ENCODE measurements around the gene RXFP1.

Gene RXFP1

DNA sequence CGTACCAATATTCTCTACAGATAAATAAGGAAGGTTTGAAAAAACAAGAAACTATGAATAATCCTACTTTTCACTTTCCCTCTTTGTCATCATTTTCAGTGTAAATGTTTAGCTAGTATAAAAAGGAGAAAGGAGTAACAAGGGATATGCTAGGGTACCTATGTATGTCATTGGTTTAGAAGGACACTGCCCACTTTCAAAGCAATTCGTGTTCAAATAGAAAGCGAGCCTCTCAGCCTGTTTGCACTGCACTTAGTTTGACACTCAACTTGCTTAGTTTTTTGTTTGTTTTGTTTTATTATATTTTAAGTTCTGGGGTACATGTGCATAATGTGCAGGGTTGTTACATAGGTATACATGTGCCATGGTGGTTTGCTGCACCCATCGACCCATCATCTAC, 21.6 kb upstream of the RXFP1 start:
- no peak overlapping the region for H3K4me3 ChIP-seq (ENCODE audit: insufficient read depth, low read length, poor library complexity, severe bottlenecking)
- no peak overlapping the region for H3K27ac ChIP-seq (ENCODE audit: low read depth, low read length)
- H3K9ac ChIP-seq (ENCODE audit: low read length): no peak overlapping the region
- no peaks in the 10 kb centered on the region for H3F3A ChIP-seq (ENCODE audit: insufficient read depth)
- no peak for TF ChIP-seq EZH2phosphoT487 (conservative IDR thresholded peaks at IDR 0.05; ENCODE audit: low read length)
- TF ChIP-seq, protein P1, sequence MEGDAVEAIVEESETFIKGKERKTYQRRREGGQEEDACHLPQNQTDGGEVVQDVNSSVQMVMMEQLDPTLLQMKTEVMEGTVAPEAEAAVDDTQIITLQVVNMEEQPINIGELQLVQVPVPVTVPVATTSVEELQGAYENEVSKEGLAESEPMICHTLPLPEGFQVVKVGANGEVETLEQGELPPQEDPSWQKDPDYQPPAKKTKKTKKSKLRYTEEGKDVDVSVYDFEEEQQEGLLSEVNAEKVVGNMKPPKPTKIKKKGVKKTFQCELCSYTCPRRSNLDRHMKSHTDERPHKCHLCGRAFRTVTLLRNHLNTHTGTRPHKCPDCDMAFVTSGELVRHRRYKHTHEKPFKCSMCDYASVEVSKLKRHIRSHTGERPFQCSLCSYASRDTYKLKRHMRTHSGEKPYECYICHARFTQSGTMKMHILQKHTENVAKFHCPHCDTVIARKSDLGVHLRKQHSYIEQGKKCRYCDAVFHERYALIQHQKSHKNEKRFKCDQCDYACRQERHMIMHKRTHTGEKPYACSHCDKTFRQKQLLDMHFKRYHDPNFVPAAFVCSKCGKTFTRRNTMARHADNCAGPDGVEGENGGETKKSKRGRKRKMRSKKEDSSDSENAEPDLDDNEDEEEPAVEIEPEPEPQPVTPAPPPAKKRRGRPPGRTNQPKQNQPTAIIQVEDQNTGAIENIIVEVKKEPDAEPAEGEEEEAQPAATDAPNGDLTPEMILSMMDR (IDR thresholded peaks at IDR 0.05; ENCODE audit: insufficient read depth, low read length, poor library complexity, severe bottlenecking): no peak
- no peaks in the 10 kb centered on the region for H3K9me2 ChIP-seq (replicated peaks; ENCODE audit: insufficient read depth, low read length)
- no peaks in the 10 kb centered on the region for H3K79me2 ChIP-seq (ENCODE audit: insufficient read depth, low read length)
- H3K9me3 ChIP-seq (ENCODE audit: insufficient read depth, low read length): no peaks in the 10 kb centered on the region
- no peaks in the 10 kb centered on the region for H3K27me3 ChIP-seq (ENCODE audit: low read length)
- no peaks in the 10 kb centered on the region for H3K36me3 ChIP-seq (ENCODE audit: low read length)
- H3K4me2 ChIP-seq (ENCODE audit: low read depth, low read length, poor library complexity, severe bottlenecking): no peak overlapping the region
- no peak overlapping the region for H2AFZ ChIP-seq (ENCODE audit: low read depth, low read length, severe bottlenecking)
- H4K20me1 ChIP-seq (ENCODE audit: low read depth, low read length): no peaks in the 10 kb centered on the region

DNA sequence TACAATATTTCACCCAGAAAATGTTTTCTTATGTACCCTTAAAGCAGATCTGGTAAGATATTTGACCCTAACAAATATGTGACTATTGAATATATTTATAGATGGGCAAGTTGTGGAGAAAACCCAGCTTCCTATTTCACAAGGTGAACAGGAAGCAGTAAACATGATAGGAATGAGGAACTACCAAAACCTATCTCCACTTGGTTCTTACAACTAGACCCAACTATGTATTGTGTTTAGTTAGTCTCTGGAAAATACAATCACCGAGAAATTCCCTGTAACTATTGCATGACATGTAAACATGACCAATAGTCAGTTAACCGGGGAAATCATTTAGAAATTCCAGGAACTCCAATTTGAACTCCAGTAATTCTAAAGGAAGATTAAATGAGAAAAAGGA, 8.4 kb upstream of the RXFP1 start:
- H3K4me2 ChIP-seq (ENCODE audit: low read depth, low read length, poor library complexity, severe bottlenecking): no peak overlapping the region
- H3K9me3 ChIP-seq (ENCODE audit: insufficient read depth, low read length): no peaks in the 10 kb centered on the region
- TF ChIP-seq, protein P1 (IDR thresholded peaks at IDR 0.05; ENCODE audit: insufficient read depth, low read length, poor library complexity, severe bottlenecking): no peak
- no peak for TF ChIP-seq EZH2phosphoT487 (conservative IDR thresholded peaks at IDR 0.05; ENCODE audit: low read length)

GRCh38 chr4:158519226-158519625, 2.5 kb upstream of the RXFP1 start:
- Histone ChIP-seq H3K4me3 (ENCODE audit: insufficient read depth, low read length, poor library complexity, severe bottlenecking) (no peak overlapping the region), H3K79me2 (ENCODE audit: insufficient read depth, low read length) (no peaks in the 10 kb centered on the region), H3K27ac (ENCODE audit: low read depth, low read length) (no peak overlapping the region), H3K27me3 (ENCODE audit: low read length) (no peaks in the 10 kb centered on the region), H3K36me3 (ENCODE audit: low read length) (no peaks in the 10 kb centered on the region), H3K9ac (ENCODE audit: low read length) (no peak overlapping the region), H3K4me2 (ENCODE audit: low read depth, low read length, poor library complexity, severe bottlenecking) (no peak overlapping the region), H3K9me3 (ENCODE audit: insufficient read depth, low read length) (no peaks in the 10 kb centered on the region), H3K9me2 (replicated peaks; ENCODE audit: insufficient read depth, low read length) (no peaks in the 10 kb centered on the region), H2AFZ (ENCODE audit: low read depth, low read length, severe bottlenecking) (no peak overlapping the region), H3F3A (ENCODE audit: insufficient read depth) (no peaks in the 10 kb centered on the region), H4K20me1 (ENCODE audit: low read depth, low read length) (no peaks in the 10 kb centered on the region)
- no peak for TF ChIP-seq EZH2phosphoT487 (conservative IDR thresholded peaks at IDR 0.05; ENCODE audit: low read length)
- TF ChIP-seq, protein P1 (IDR thresholded peaks at IDR 0.05; ENCODE audit: insufficient read depth, low read length, poor library complexity, severe bottlenecking): no peak

More for the DNA sequence above, 8.4 kb upstream of the RXFP1 start:
- Histone ChIP-seq H3K36me3 (ENCODE audit: low read length) (no peaks in the 10 kb centered on the region), H3K27ac (ENCODE audit: low read depth, low read length) (no peak overlapping the region), H3K9ac (ENCODE audit: low read length) (no peak overlapping the region), H3F3A (ENCODE audit: insufficient read depth) (no peaks in the 10 kb centered on the region), H3K27me3 (ENCODE audit: low read length) (no peaks in the 10 kb centered on the region), H4K20me1 (ENCODE audit: low read depth, low read length) (no peaks in the 10 kb centered on the region), H2AFZ (ENCODE audit: low read depth, low read length, severe bottlenecking) (no peak overlapping the region), H3K9me2 (replicated peaks; ENCODE audit: insufficient read depth, low read length) (no peaks in the 10 kb centered on the region), H3K4me3 (ENCODE audit: insufficient read depth, low read length, poor library complexity, severe bottlenecking) (no peak overlapping the region), H3K79me2 (ENCODE audit: insufficient read depth, low read length) (no peaks in the 10 kb centered on the region)

Data from SU-DHL-6 (cell line).